Gastrocnemius medialis (tissue), 4 donors: ENCODE data around the gene PRRG3. TPM values are rescaled to one million over a fixed set of nuclear protein-coding genes. Genes with fewer than 3 reads are reported as not detected.

Experiments
- ATAC-seq, 2 donors: fragments of 150-250 bp; one replicate each; pipeline ENCODE4 v1.9.1; 2016
- DNase-seq, 2 donors: peaks; one replicate each; pipeline ENCODE4 v3.0.0-alpha.2; 2019
- H3K27ac ChIP-seq, 4 donors: fragments of 200-600 bp; sonication (generic); 1 replicate in 1 of 4; 2 replicates in 3 of 4; pipeline ENCODE4 v1.5.1; 2016 to 2018; ENCODE audit warnings: mild to moderate bottlenecking in 2 of 4, moderate library complexity in 1 of 4
- H3K27me3 ChIP-seq, 3 donors: fragments of 200-600 bp; sonication (generic) in 2 of 3; 1 replicate in 1 of 3; 2 replicates in 2 of 3; pipeline versions ENCODE4 v1.5.1 to v1.6.0; 2016 to 2019; ENCODE audit warnings: mild to moderate bottlenecking in 1 of 3, moderate library complexity in 1 of 3
- H3K36me3 ChIP-seq, 2 donors: fragments of 200-600 bp; sonication (generic) in 1 of 2; one replicate each; pipeline ENCODE4 v1.5.1; 2017 to 2018
- H3K4me1 ChIP-seq, 2 donors: fragments of 200-600 bp; sonication (generic) in 1 of 2; one replicate each; pipeline ENCODE4 v1.5.1; 2016 to 2017; ENCODE audit warnings: mild to moderate bottlenecking in 2 of 2
- H3K4me3 ChIP-seq, 4 donors: fragments of 200-600 bp; sonication (generic) in 3 of 4; 1 replicate in 1 of 4; 2 replicates in 3 of 4; pipeline ENCODE4 v1.5.1; 2016 to 2019; ENCODE audit warnings: mild to moderate bottlenecking in 2 of 4
- H3K9me3 ChIP-seq, 3 donors: fragments of 200-600 bp; sonication (generic) in 2 of 3; 1 replicate in 1 of 3; 2 replicates in 2 of 3; pipeline ENCODE4 v1.5.1; 2016 to 2019
- CTCF ChIP-seq, 5 experiments: fragments of 450-650 bp in 3 of 5; fragments of 200-600 bp in 2 of 5; sonication (generic) in 2 of 5; IDR thresholded peaks in 4 of 5; conservative IDR thresholded peaks in 1 of 5; 1 replicate in 4 of 5; 2 replicates in 1 of 5; pipeline ENCODE4 v1.5.1; 2016 to 2019; ENCODE audit warnings: antibody characterized with exemption in 5 of 5, mild to moderate bottlenecking in 3 of 5, moderate library complexity in 3 of 5
- POLR2A ChIP-seq, 2 donors: fragments of 450-650 bp; IDR thresholded peaks; one replicate each; pipeline ENCODE4 v1.6.1; 2017; ENCODE audit warnings: antibody characterized with exemption in 2 of 2, mild to moderate bottlenecking in 2 of 2, moderate library complexity in 2 of 2
- in situ Hi-C, 4 donors: fragments of 200-750 bp; cut with MboI; loops; one replicate each; pipeline versions ENCODE4 v1.15.0 to v1.8.0; 2017; ENCODE audit warnings: low sequenced_read_pairs in 4 of 4
- intact Hi-C: fragments of 100-400 bp; cut with DNase I; formaldehyde crosslinking; loops from one replicate; pipeline ENCODE4 v1.15.1; 2023; ENCODE audit warnings: low total_unique reads
- total RNA-seq, 4 donors: library from RNA; depleted of rRNA; stranded (reverse); fragments of >200 nt; gene quantifications; one replicate each; pipeline versions ENCODE4 v1.1.0 to v1.2.3, GENCODE V29; 2016

The PRRG3 gene
- total RNA-seq, 4 donors from 2014 or later = 0.04 to 0.39 TPM; not detected in 2

GRCh38 chrX:151680805-151681204 is 14.5 kb upstream of the PRRG3 start:
- Histone ChIP-seq H3K27me3 (no peaks in the 10 kb centered on the region), H3K4me3 (no peak overlapping the region), H3K36me3 (no peaks in the 10 kb centered on the region), H3K4me1 (no peaks in the 10 kb centered on the region), H3K9me3 (no peaks in the 10 kb centered on the region), H3K27ac (no peak overlapping the region)
- intact Hi-C loops = loop anchor here (2.0 kb wide), 1 partner anchor 278 kb away; no protein-coding TSS in a partner anchor
- TF ChIP-seq POLR2A (IDR thresholded peaks at IDR 0.05) (no peak), CTCF (IDR thresholded peaks at IDR 0.05 in 4 of 5, conservative IDR thresholded peaks at IDR 0.05 in 1 of 5) (peak; percentile 26 to 57 (median 52))
- DNase-seq (peak in 1 of 2 donors; percentile 13), ATAC-seq (no peak)
- in situ Hi-C loops = loop anchor here (10.0 to 25.0 kb wide), 2 partner anchors 519 to 526 kb away; no protein-coding TSS in a partner anchor

- no peak for TF ChIP-seq POLR2A (IDR thresholded peaks at IDR 0.05)
- no peak for TF ChIP-seq CTCF (IDR thresholded peaks at IDR 0.05 in 4 of 5, conservative IDR thresholded peaks at IDR 0.05 in 1 of 5)
- Histone ChIP-seq H3K4me3 (no peak overlapping the region), H3K4me1 (no peaks in the 10 kb centered on the region), H3K27me3 (no peaks in the 10 kb centered on the region), H3K9me3 (no peaks in the 10 kb centered on the region), H3K36me3 (no peaks in the 10 kb centered on the region), H3K27ac (no peak overlapping the region)
- intact Hi-C loops (no loop called here), in situ Hi-C loops (loop anchor here (10.0 to 25.0 kb wide), 2 partner anchors 525 to 533 kb away; no protein-coding TSS in a partner anchor)
- DNase-seq = no peak
- ATAC-seq = no peak
Measured at GRCh38 chrX:151687635-151688034, 7.6 kb upstream of the PRRG3 start.

- intact Hi-C loops = no loop called here
- in situ Hi-C loops = loop anchor here (10.0 to 25.0 kb wide), 2 partner anchors 526 to 534 kb away; no protein-coding TSS in a partner anchor
- Histone ChIP-seq H3K36me3 (no peaks in the 10 kb centered on the region), H3K27me3 (no peaks in the 10 kb centered on the region), H3K4me1 (no peaks in the 10 kb centered on the region), H3K4me3 (no peak overlapping the region), H3K9me3 (no peaks in the 10 kb centered on the region), H3K27ac (no peak overlapping the region)
- DNase-seq (no peak), ATAC-seq (no peak)
- TF ChIP-seq CTCF (IDR thresholded peaks at IDR 0.05 in 4 of 5, conservative IDR thresholded peaks at IDR 0.05 in 1 of 5) = no peak
- no peak for TF ChIP-seq POLR2A (IDR thresholded peaks at IDR 0.05)
Measured at GRCh38 chrX:151688695-151689094, 6.6 kb upstream of the PRRG3 start.

- in situ Hi-C loops = loop anchor here in 3 of 4 donors (25.0 kb wide), 1 partner anchor 531 kb away; no protein-coding TSS in a partner anchor
- no peak for DNase-seq
Measured at GRCh38 chrX:151692825-151693224, 2.4 kb upstream of the PRRG3 start.

More at GRCh38 chrX:151692825-151693224, 2.4 kb upstream of the PRRG3 start:
- Histone ChIP-seq H3K27ac (no peak overlapping the region), H3K9me3 (no peaks in the 10 kb centered on the region), H3K4me1 (no peaks in the 10 kb centered on the region), H3K36me3 (no peaks in the 10 kb centered on the region), H3K4me3 (no peak overlapping the region), H3K27me3 (peaks cover 0 to 8% (median 0%) of the 10 kb centered on the region in 3 donors)
- intact Hi-C loops = no loop called here
- ATAC-seq = no peak
- TF ChIP-seq CTCF (IDR thresholded peaks at IDR 0.05 in 4 of 5, conservative IDR thresholded peaks at IDR 0.05 in 1 of 5) = no peak
- TF ChIP-seq POLR2A (IDR thresholded peaks at IDR 0.05) = no peak
